GM20000 (cell line): ENCODE measurements around the gene PADI1.

Experiments used
- DNase-seq: peaks from one replicate; pipeline ENCODE4 v3.0.0; 2012; ENCODE audit warnings: low spot score
- CTCF ChIP-seq: IDR thresholded peaks from 2 replicates; pipeline ENCODE4 v1.5.1; 2012; ENCODE audit warnings: mild to moderate bottlenecking, control low read depth; ENCODE audit errors: extremely low read depth, missing control alignments

The PADI1 gene

GRCh38 chr1:17204546-17205440, at the start of gene PADI1:
PADI1 (plus strand) TSS chr1:17205128; CDS start chr1:17205218, 90 bp downstream.
- no peak for TF ChIP-seq CTCF
- DNase-seq: no peak

DNA sequence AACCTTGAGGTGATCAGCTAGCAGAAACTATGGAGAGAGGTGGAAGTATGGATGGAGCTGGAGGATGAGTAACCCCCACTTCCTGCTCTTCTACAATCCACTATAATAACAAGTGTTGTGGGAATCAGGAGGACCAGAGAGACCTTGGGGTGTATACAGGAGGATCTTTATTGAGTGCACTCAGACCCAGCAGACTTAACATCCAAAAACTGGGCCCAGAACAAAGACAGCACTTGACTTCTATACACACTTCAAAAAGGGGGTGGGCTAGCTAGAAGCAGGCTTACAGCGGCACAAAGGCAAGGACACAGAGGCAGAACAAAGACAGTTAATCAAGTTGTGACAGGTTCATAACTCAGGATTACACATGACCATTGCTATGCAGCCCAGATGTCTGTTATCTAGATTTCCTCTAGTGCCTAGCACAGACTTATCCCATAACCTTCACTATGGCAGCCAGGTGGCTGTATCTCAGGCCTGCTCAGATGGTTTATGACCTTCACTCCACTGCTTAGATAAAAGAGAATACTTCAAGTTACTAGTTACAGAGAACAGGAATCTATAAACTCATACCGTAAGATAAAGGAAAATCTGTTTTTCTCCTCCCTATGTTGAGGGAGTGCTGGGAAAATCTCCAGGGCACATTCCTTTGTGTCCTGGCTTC, 49.5 kb upstream of the PADI1 start:
- TF ChIP-seq CTCF: no peak

GRCh38 chr1:17156108-17156507, 48.8 kb upstream of the PADI1 start:
- no peak for TF ChIP-seq CTCF
- no peak for DNase-seq

More for the DNA sequence above, 49.5 kb upstream of the PADI1 start:
- DNase-seq: no peak

DNA sequence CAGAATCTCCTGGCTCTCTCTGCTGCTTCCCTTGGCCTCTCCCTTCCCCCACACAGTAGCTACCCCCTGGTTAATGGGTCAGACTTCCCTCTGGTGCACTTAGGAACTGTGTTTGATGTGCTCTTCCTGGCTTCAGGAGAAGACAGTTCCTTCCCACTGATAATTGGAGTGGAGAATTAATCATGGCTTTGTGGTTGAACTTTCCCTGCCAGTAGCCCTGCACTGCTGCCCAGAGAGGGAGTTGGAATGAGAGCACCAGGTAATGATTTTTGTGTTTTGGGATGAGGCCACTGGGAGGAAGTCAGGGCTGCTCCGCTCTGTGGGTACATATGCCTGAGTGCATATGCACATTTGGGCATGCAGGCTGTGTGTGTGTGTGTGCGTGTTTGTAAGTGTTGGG, 46.0 kb upstream of the PADI1 start:
- no peak for TF ChIP-seq CTCF
- no peak for DNase-seq

GRCh38 chr1:17161137-17161740, 43.7 kb upstream of the PADI1 start:
- DNase-seq: no peak
- TF ChIP-seq CTCF: no peak

GRCh38 chr1:17161926-17162800, 42.8 kb upstream of the PADI1 start:
- DNase-seq: no peak
- TF ChIP-seq CTCF: no peak
